Smooth muscle cell (in vitro differentiated cells): ENCODE results near the gene CATSPERZ. TPM values are rescaled to one million over a fixed set of nuclear protein-coding genes. Genes with fewer than 3 reads are reported as not detected.

Experiments used
- DNase-seq: peaks from one replicate; lab custom pipeline; 2025; ENCODE audit not compliant: unreplicated experiment; lab: John Stamatoyannopoulos, UW
- H2AFZ ChIP-seq: fragments of 200-600 bp; sonication (generic); 2 replicates; pipeline ENCODE4 v1.6.0; 2016; ENCODE audit warnings: antibody characterized with exemption, low read depth, mild to moderate bottlenecking
- H3F3A ChIP-seq: fragments of 200-600 bp; sonication (generic); 2 replicates; pipeline ENCODE4 v1.6.0; 2017; ENCODE audit warnings: antibody characterized with exemption, low read depth
- H3K27ac ChIP-seq: fragments of 200-600 bp; sonication (generic); 2 replicates; pipeline ENCODE4 v1.5.1; 2016; ENCODE audit warnings: low read depth, mild to moderate bottlenecking
- H3K27me3 ChIP-seq: fragments of 200-600 bp; sonication (generic); 2 replicates; pipeline ENCODE4 v1.6.1; 2016; ENCODE audit warnings: low read depth, mild to moderate bottlenecking
- H3K36me3 ChIP-seq: fragments of 200-600 bp; sonication (generic); 2 replicates; pipeline ENCODE4 v1.5.1; 2016; ENCODE audit warnings: low read depth
- H3K4me1 ChIP-seq: fragments of 200-600 bp; sonication (generic); 2 replicates; pipeline ENCODE4 v1.5.1; 2016; ENCODE audit warnings: low read depth
- H3K4me2 ChIP-seq: fragments of 200-600 bp; sonication (generic); 2 replicates; pipeline ENCODE4 v1.6.0; 2016; ENCODE audit warnings: mild to moderate bottlenecking
- H3K4me3 ChIP-seq: fragments of 200-600 bp; sonication (generic); 2 replicates; pipeline ENCODE4 v1.5.1; 2016; ENCODE audit warnings: mild to moderate bottlenecking
- H3K79me2 ChIP-seq: fragments of 200-600 bp; sonication (generic); 2 replicates; pipeline ENCODE4 v1.6.0; 2016; ENCODE audit warnings: low read depth, mild to moderate bottlenecking
- H3K9ac ChIP-seq: fragments of 200-600 bp; sonication (generic); 2 replicates; pipeline ENCODE4 v1.6.0; 2016; ENCODE audit warnings: low read depth
- H3K9me3 ChIP-seq: fragments of 200-600 bp; sonication (generic); replicated peaks from 2 replicates; pipeline ENCODE4 v1.5.1; 2016; ENCODE audit warnings: low read depth
- H4K20me1 ChIP-seq: fragments of 200-600 bp; sonication (generic); 2 replicates; pipeline ENCODE4 v1.6.0; 2016; ENCODE audit warnings: low read depth
- WGBS: methylation state at CpG from one replicate; pipeline ENCODE4 v1.1.7; 2016; ENCODE audit warnings: low lambda C conversion rate; 5-methylcytosine and 5-hydroxymethylcytosine counted together
- polyA plus RNA-seq: library from polyadenylated mRNA; unstranded; fragments of >200 nt; fragmentation: Nextera tagmentation; extraction: Ambion mirVana; gene quantifications from 2 replicates; pipeline ENCODE4 v1.2.1, GENCODE V29; 2016
- total RNA-seq: library from RNA; depleted of rRNA; stranded (reverse); fragments of >200 nt; gene quantifications from 2 replicates; pipeline ENCODE4 v1.2.3, GENCODE V29; 2014
- TF ChIP-seq, protein P1 (sequence below): fragments of 200-600 bp; sonication (generic); IDR thresholded peaks from 2 replicates; pipeline ENCODE4 v1.5.1; 2017; ENCODE audit warnings: borderline replicate concordance, mild to moderate bottlenecking, antibody characterized with exemption; ENCODE audit not compliant: insufficient read depth, poor library complexity, severe bottlenecking

CATSPERZ gene
- total and polyA plus RNA-seq, 2 experiments from 2014 or later = not detected

- peak overlapping the region; percentile 91 for H3K4me2 ChIP-seq
- peaks cover 11% of the 10 kb centered on the region for H3K4me1 ChIP-seq
- H3K4me3 ChIP-seq = no peak overlapping the region
- H3K36me3 ChIP-seq = no peaks in the 10 kb centered on the region
- peaks cover 23% of the 10 kb centered on the region for H3K27me3 ChIP-seq
- DNase-seq = no peak
- H2AFZ ChIP-seq = no peak overlapping the region
- no peak overlapping the region for H3K27ac ChIP-seq
- no peaks in the 10 kb centered on the region for H3K9me3 ChIP-seq
- 96% methylated on average over 9 of the region's 9 CpGs for WGBS
- peaks cover 15% of the 10 kb centered on the region for H3K79me2 ChIP-seq
- TF ChIP-seq, protein P1, sequence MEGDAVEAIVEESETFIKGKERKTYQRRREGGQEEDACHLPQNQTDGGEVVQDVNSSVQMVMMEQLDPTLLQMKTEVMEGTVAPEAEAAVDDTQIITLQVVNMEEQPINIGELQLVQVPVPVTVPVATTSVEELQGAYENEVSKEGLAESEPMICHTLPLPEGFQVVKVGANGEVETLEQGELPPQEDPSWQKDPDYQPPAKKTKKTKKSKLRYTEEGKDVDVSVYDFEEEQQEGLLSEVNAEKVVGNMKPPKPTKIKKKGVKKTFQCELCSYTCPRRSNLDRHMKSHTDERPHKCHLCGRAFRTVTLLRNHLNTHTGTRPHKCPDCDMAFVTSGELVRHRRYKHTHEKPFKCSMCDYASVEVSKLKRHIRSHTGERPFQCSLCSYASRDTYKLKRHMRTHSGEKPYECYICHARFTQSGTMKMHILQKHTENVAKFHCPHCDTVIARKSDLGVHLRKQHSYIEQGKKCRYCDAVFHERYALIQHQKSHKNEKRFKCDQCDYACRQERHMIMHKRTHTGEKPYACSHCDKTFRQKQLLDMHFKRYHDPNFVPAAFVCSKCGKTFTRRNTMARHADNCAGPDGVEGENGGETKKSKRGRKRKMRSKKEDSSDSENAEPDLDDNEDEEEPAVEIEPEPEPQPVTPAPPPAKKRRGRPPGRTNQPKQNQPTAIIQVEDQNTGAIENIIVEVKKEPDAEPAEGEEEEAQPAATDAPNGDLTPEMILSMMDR = no peak
- no peaks in the 10 kb centered on the region for H3F3A ChIP-seq
- H3K9ac ChIP-seq = no peak overlapping the region
- H4K20me1 ChIP-seq = peaks cover 10% of the 10 kb centered on the region
These were observed 13.4 kb upstream of the CATSPERZ start for GRCh38 chr11:64286801-64287159.

- peaks cover 33% of the 10 kb centered on the region for H3K27me3 ChIP-seq
- TF ChIP-seq, protein P1 = no peak
- no peak overlapping the region for H3K4me3 ChIP-seq
- WGBS = 96% methylated on average over 33 of the region's 33 CpGs
- H3F3A ChIP-seq = no peaks in the 10 kb centered on the region
- no peak overlapping the region for H2AFZ ChIP-seq
- H4K20me1 ChIP-seq = peaks cover 17% of the 10 kb centered on the region
- no peak for DNase-seq
- H3K27ac ChIP-seq = no peak overlapping the region
- peaks cover 16% of the 10 kb centered on the region for H3K4me1 ChIP-seq
- H3K36me3 ChIP-seq = no peaks in the 10 kb centered on the region
- H3K4me2 ChIP-seq = no peak overlapping the region
- no peaks in the 10 kb centered on the region for H3K9me3 ChIP-seq
- H3K9ac ChIP-seq = no peak overlapping the region
- peaks cover 15% of the 10 kb centered on the region for H3K79me2 ChIP-seq
These were observed 12.3 kb upstream of the CATSPERZ start for GRCh38 chr11:64287676-64288352.

DNA sequence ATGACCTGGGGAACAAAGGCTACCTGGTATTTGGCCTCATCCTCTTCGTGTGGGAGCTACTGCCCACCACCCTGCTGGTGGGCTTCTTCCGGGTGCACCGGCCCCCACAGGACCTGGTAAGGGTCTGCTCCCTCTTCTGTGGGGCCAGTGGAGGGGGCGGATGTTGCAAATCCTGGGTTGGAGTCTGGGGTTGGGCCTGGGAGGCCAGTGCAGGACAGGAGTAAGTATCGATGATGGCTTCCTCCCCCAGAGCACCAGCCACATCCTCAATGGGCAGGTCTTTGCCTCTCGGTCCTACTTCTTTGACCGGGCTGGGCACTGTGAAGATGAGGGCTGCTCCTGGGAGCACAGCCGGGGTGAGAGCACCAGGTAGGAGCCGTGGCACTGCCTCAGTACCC, 11.8 kb upstream of the CATSPERZ start:
- Histone ChIP-seq H3K27ac (no peak overlapping the region), H3K4me1 (peaks cover 16% of the 10 kb centered on the region), H2AFZ (no peak overlapping the region), H3K4me3 (no peak overlapping the region), H4K20me1 (peaks cover 20% of the 10 kb centered on the region), H3K27me3 (peaks cover 38% of the 10 kb centered on the region), H3F3A (no peaks in the 10 kb centered on the region), H3K36me3 (no peaks in the 10 kb centered on the region), H3K9me3 (no peaks in the 10 kb centered on the region), H3K4me2 (no peak overlapping the region), H3K79me2 (peaks cover 9% of the 10 kb centered on the region), H3K9ac (no peak overlapping the region)
- 96% methylated on average over 9 of the region's 9 CpGs for WGBS
- no peak for DNase-seq
- TF ChIP-seq, protein P1 = no peak

DNA sequence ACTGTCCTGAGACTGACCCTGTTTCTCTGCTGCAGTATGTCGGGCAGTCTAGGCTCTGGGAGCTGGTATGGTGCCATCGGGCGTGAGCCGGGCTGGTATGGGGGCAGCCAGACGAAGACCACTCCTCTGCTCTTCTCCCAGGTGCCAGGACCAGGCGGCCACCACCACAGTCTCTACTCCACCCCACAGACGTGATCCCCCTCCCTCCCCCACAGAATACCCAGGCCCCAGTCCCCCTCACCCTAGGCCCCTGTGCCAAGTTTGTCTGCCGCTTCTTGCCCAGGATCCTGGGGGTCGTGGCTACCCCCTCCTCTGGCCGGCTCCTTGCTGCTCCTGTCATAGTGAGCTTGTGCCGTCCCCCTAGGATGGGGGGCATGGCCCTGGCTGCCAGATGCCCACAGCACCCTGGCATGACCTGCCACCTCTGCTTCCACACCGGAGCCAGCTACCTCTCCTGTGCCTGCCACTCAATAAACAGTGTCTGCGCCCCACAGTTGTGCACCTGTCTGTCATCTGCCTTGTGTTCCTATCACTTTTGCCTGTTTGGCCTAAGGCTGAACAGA, 11.1 kb upstream of the CATSPERZ start:
- H3K4me3 ChIP-seq = no peak overlapping the region
- H4K20me1 ChIP-seq = peaks cover 20% of the 10 kb centered on the region
- no peak overlapping the region for H3K4me2 ChIP-seq
- 95% methylated on average over 10 of the region's 13 CpGs for WGBS
- no peak overlapping the region for H3K9ac ChIP-seq
- peaks cover 46% of the 10 kb centered on the region for H3K27me3 ChIP-seq
- H3K9me3 ChIP-seq = no peaks in the 10 kb centered on the region
- no peaks in the 10 kb centered on the region for H3K36me3 ChIP-seq
- H3K27ac ChIP-seq = no peak overlapping the region
- peaks cover 2% of the 10 kb centered on the region for H3K79me2 ChIP-seq
- DNase-seq = no peak
- TF ChIP-seq, protein P1 = no peak
- H3K4me1 ChIP-seq = peaks cover 9% of the 10 kb centered on the region
- H2AFZ ChIP-seq = no peak overlapping the region
- no peaks in the 10 kb centered on the region for H3F3A ChIP-seq
